Stimulated activated CD8-positive, alpha-beta memory T cell treated with anti-CD3 and anti-CD28 coated beads, Interleukin-12 subunit alpha, Interleukin-12 subunit beta, amount 100 ng/mL, for 1 hour (primary cell): ENCODE results near the gene PELO.

ENCODE experiments used
- DNase-seq: peaks from one replicate; pipeline ENCODE4 v3.0.0-alpha.2; 2020; ENCODE audit warnings: low read depth

Gene PELO

GRCh38 chr5:52771343-52772039 is 16.2 kb upstream of the PELO start:
- no peak for DNase-seq

- DNase-seq = no peak
Observed at GRCh38 chr5:52772668-52773067, 15.0 kb upstream of the PELO start.

GRCh38 chr5:52773342-52773741 is 14.4 kb upstream of the PELO start:
- DNase-seq = no peak

- no peak for DNase-seq
Observed at GRCh38 chr5:52774005-52774410, 13.7 kb upstream of the PELO start.

GRCh38 chr5:52776116-52776515 is 11.6 kb upstream of the PELO start:
- no peak for DNase-seq

- no peak for DNase-seq
Observed at GRCh38 chr5:52777186-52777585, 10.5 kb upstream of the PELO start.

GRCh38 chr5:52778781-52779180 is 8.9 kb upstream of the PELO start:
- no peak for DNase-seq

- no peak for DNase-seq
Observed at GRCh38 chr5:52779213-52779612, 8.5 kb upstream of the PELO start.

- DNase-seq = no peak
Observed at GRCh38 chr5:52783226-52783959, 4.3 kb upstream of the PELO start.

- no peak for DNase-seq
Observed at GRCh38 chr5:52784737-52785136, 3.0 kb upstream of the PELO start.

GRCh38 chr5:52786391-52786790 is 1.3 kb upstream of the PELO start:
- no peak for DNase-seq

- DNase-seq = no peak
Observed at GRCh38 chr5:52786949-52787599, 642 bp upstream of the PELO start.

GRCh38 chr5:52788505-52788821 is 747 bp downstream of the PELO start:
- no peak for DNase-seq

GRCh38 chr5:52789378-52789777 is 1.7 kb downstream of the PELO start:
- DNase-seq = no peak

- no peak for DNase-seq
Observed at GRCh38 chr5:52789851-52790250, 2.1 kb downstream of the PELO start.

- no peak for DNase-seq
Observed at GRCh38 chr5:52791366-52791765, 3.6 kb downstream of the PELO start.

GRCh38 chr5:52794519-52794918 is 6.8 kb downstream of the PELO start:
- no peak for DNase-seq

- no peak for DNase-seq
Observed at GRCh38 chr5:52796031-52796430, 8.3 kb downstream of the PELO start.

- DNase-seq = no peak
Observed at GRCh38 chr5:52796516-52797103, 8.9 kb downstream of the PELO start.

- DNase-seq = no peak
Observed at GRCh38 chr5:52798938-52799337, 11.2 kb downstream of the PELO start.

GRCh38 chr5:52799358-52799982 is 11.8 kb downstream of the PELO start:
- DNase-seq = no peak

GRCh38 chr5:52799983-52800393 is 12.3 kb downstream of the PELO start:
- peak; percentile 94 for DNase-seq
